Fibroblast of skin of right biceps (primary cell): Measurements from ENCODE around the gene CLTA.
A peak's percentile ranks its signal among the peaks of the same experiment; 100 is the strongest.

ENCODE experiments used
- DNase-seq: peaks from one replicate; pipeline ENCODE4 v3.0.0-alpha.2; 2013

The CLTA gene

DNA sequence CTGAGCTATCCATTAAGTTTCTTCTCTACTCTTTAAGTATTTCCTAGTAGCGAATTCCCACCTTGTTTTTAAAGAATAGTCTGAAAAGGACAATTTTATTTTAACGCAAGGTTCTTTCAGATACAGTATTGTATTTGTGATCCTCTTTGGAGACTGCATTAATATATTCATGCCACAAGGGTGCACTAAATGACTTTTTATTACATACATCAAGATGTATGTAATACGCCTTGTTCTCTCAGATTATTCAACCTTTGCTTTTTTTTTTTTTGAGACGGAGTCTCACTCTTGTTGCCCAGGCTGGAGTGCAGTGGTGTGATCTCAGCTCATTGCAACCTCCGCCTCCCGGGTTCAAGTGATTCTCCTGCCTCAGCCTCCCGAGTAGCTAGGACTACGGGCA, 57.3 kb downstream of the CLTA start:
- peak; percentile 59 for DNase-seq

GRCh38 chr9:36249189-36249588, 58.5 kb downstream of the CLTA start:
- DNase-seq = no peak

GRCh38 chr9:36250079-36250478, 59.4 kb downstream of the CLTA start:
- DNase-seq = peak; percentile 5

DNA sequence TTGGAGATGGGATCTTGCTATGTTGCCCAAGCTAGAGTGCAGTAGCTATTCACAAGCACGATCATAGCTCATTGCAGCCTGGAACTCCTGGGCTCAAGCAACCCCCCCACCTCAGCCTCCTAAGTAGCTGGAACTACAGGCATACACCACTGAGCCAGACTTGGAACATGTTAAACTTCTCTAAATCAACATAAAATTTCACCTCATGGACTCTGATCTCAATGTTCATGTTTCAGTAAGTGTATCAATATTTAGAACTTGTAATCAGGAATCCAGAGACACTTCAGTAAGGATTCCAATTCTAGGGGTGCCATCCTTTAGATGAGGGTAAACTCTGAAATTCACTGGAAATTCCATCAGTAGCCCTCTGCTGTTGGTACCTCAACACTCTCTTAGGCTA, 60.7 kb downstream of the CLTA start:
- DNase-seq = no peak

GRCh38 chr9:36258208-36258995, 67.7 kb downstream of the CLTA start, which contains the start of gene GNE:
GNE (minus strand) TSS chr9:36258448; CDS start chr9:36249355, 9,093 bp downstream.
- DNase-seq = peak; percentile 96

DNA sequence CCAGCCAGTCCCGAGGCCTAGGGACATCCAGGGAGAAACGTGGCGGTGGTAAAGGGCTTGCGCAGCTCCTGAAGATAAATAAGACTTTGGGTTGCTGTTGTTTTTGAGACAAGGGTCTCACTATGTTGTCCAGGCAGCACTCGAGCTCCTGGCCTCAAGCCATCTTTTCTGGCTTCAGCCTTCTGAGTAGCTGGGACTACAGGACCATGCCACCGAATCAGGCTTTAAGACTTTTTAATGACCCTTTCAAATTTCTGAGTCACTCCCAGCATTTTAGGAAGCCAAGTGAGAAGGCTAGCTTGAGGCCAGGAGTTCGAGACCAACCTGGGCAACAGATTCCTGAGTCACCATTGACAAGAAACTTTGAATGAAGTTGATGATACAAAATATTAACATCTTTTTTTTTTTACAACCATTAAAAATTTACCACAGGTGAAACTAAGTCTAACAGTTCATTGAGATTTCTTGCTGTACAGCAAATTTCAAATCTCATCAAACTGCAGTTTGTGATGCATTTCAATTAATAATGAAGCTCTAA, 68.3 kb downstream of the CLTA start:
- DNase-seq = peak; percentile 23
